Fibroblast of peridontal ligament (primary cell): Measurements from ENCODE around the gene MROH2B.
A peak's percentile ranks its signal among the peaks of the same experiment; 100 is the strongest.
"Not testable (repeated sequence)": the region's sequence is repeated elsewhere in the genome, so short reads cannot be mapped to it uniquely, and the experiment has no call there.

Experiments used
- DNase-seq: peaks from one replicate; pipeline ENCODE4 v3.0.0-alpha.2; 2010; ENCODE audit errors: extremely low read depth

Gene MROH2B

DNA sequence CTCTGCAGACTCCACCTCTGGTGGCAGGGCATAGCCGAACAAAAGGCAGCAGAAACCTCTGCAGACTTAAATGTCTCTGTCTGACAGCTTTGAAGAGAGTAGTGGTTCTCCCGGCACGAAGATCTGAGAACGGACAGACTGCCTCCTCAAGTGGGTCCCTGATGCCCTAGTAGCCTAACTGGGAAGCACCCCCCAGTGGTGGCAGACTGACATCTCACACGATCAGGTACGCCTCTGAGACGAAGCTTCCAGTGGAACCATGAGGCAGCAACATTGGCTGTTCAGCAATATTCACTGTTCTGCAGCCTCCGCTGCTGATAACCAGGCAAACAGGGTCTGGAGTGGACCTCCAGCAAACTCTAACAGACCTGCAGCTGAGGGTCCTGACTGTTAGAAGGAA, 48.5 kb downstream of the MROH2B start:
- DNase-seq: not testable (repeated sequence)

DNA sequence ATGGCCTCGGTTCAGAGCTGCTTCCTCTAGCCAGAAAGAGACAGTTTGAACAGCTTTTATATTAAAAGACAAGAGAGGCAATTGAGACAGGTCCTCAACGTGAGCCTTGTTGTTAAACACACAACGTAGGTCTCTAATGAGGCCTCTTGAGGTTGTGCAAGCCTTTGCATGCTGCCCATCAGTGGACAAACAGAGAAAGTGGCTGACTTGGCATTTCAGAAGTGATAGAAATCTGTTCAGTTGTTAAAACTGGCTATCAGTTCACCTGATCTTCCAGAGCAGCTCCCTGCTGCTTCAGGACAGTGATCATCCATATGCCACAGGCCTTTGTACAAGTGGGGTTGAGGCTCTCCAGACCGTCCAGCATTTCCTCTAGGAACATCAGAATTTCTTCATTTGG, 58.8 kb downstream of the MROH2B start:
- no peak for DNase-seq

- DNase-seq: no peak
These were observed 60.6 kb downstream of the MROH2B start for GRCh38 chr5:41010572-41010971.

DNA sequence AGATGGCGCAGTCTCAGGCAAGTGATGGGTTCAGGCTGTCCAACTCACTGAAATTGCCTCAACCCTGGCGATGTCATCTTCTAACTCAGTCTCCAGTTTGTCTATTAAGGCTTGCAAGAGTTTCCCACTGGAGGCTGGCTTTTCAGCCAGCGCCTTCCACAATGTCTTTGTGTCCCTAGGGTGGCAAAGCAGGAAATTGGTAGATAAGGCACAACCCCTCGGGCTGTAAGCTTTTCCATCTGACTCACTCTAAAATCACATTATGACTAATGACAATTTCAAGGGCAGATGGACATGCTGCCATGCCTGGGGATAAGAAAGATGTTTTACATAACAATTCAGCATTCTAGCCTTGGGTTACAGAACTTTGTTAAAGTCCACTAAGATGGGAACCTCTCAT, 61.9 kb downstream of the MROH2B start:
- DNase-seq: peak; percentile 42

DNA sequence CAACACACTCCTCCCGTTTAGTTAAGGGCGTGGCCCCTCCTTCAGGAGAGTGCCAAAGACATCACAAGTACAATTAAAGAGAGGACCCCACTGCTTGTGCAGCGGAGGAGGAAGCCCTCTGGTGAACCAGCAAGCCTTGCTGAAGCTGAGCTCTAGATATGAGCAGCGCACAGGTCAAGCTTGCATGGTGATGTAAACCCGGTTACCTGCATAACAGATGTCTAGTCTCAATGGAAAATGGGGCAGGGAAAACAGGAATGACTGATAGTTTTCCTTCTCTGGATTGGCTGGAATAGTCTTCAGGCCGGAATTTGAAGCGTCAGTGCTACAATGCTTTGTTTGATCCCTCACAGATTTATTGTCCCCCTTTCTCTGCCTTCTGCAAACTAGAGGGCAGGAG, 66.2 kb downstream of the MROH2B start:
- DNase-seq: no peak

- DNase-seq: no peak
These were observed 67.3 kb downstream of the MROH2B start for GRCh38 chr5:41003670-41004376.

DNA sequence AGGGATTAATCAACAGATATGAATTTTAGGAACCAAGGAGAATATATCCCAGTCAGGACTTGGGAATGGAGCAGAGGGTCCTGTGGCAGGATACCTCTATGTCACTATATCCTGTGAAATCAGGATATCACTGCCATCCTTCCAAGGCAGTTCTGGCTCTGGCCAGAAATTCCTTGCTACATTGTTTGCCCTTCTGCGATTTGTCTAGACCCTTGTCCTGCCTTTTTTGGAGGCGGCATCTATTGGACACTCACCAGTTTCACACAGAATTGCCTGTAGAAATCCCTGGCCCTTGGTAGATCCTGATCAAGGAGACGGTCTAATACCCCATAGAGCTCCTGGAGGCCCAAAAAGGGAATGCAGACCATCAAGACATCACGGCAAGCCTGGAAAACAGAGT, 71.2 kb downstream of the MROH2B start:
- no peak for DNase-seq

GRCh38 chr5:40999142-40999541, 72.0 kb downstream of the MROH2B start:
- DNase-seq: no peak

DNA sequence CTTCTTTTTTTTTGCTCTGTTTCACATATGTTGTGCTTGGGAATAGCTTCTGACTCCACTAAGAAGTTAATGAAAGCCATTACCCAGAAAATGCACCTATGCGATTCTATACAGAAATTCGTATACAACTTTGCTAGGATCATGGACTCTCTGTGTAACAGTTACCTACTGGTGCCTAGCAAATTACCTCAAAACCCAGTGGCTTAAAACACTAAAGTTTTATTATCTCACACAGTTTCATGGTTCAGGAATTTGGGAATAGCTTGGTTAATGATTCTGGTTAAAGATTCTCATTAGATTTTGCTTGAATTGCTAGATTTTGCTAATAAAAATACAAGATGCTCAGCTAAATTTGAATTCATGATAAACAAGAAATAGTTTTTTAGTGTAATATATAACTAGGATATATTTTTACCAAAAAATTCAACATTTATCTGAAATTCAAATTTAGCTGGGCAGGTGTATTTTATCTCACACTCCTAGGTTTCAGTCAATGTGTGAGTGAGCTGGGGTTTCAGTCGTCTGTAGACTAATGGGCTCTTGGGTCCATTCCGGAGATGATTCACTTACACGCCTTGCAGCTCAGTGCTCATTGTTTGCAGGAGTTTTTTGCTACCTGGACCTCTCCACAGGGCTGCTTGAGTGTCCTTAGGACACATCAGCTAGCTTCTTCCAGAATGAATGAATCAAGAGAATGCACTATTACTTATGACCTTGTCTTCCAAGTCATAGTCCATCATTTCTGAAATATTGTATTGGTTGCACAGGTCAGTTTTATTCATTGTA, 75.1 kb downstream of the MROH2B start:
- DNase-seq: no peak

GRCh38 chr5:40991981-40992559, 79.1 kb downstream of the MROH2B start:
- DNase-seq: no peak

DNA sequence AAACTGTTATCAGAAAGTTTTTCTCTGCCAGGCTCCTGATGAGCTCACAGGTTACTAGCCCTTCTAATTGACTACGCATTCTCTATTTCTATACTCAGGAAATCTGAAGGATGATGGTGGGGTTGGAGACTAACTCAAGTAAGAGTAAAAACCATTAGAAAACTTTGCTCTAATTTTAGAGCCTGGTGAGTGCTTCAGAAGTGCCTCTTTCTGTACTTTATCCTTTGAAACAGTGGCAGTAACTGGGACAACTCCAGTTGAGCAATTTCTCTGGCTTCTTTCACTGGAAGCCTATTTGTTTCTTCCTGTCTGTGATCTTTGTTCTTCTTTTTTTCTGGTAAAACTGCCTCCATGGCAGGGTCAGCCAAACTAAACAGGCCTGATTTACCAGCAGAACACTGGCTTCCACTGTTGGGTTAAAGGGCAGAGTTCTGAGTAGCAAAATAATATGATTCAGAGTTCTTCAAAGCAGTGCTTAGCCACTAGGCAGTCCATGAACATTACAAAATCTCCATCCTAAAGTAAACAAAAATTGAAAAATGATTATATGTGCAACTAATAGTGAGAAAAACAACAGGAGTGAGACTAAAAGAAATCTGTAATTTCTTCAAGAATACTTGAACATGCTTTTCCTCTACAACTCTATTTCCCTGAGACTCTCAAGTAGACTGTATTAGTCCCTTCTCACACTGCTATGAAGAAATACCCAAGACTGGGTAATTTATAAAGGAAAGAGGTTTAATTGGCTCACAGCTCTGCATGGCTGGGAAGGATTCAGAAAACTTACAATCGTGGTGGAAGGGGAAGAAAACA, 79.8 kb downstream of the MROH2B start:
- DNase-seq: peak; percentile 83

DNA sequence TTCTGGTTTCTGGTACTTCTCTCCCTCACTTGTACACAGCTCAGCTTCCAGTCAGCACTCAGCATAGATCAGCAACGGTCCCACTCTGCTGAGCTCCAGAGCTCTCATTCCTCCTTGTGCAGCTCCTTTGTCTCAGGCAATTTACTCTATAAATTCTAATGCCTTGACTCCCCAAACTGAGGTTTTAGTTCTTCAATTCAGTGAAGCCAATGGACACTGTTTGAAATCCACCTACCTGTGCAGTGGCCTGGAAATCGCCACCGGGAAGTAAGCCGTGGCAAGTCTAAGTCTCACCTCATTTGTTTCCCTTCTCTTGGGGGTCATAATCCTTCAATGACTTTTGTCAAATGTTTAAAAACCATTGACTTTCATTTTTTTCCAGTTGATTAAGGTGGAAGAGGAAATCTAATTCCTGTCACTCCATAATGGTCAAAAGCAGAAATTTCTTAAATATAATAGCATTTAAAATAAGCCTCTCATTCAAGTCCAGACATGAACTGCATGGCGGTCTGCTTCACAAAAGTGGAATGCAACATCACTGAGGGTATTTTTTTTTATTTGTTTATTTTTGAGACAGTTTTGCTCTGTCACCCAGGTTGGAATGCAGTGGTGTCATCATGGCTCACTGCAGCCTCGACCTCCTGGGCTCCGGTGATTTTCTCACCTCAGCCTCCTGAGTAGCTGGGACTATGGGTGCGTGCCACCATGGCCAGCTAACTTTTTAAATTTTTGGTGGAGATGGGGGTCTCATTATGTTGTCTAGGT, 82.2 kb downstream of the MROH2B start:
- DNase-seq: no peak

GRCh38 chr5:40987349-40987748, 83.8 kb downstream of the MROH2B start:
- DNase-seq: no peak

DNA sequence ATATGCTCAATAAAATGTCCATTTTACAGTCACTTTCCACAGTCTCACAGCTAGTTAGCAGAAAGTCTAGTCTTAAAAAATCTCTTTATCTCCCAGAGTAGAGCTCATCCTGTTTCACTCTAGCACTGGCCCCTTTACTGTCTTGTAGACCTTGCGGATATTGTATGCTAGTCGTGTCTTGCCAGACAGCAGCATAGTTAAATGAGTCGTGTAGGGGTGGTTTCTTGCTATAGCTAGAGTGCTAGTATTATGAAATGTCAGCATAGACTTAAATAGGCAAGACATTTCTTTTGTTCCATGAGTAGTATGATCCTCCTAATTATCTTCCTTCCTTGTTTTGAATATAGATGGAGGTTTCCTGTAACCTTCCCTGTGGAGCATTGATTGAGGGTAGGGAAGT, 84.5 kb downstream of the MROH2B start:
- no peak for DNase-seq

- DNase-seq: no peak
These were observed 85.6 kb downstream of the MROH2B start for GRCh38 chr5:40985501-40985900.

GRCh38 chr5:40984884-40985283, 86.3 kb downstream of the MROH2B start:
- peak; percentile 81 for DNase-seq

GRCh38 chr5:40983781-40984180, 87.4 kb downstream of the MROH2B start:
- no peak for DNase-seq

- peak; percentile 44 for DNase-seq
These were observed 89.7 kb downstream of the MROH2B start for GRCh38 chr5:40981420-40981819.

DNA sequence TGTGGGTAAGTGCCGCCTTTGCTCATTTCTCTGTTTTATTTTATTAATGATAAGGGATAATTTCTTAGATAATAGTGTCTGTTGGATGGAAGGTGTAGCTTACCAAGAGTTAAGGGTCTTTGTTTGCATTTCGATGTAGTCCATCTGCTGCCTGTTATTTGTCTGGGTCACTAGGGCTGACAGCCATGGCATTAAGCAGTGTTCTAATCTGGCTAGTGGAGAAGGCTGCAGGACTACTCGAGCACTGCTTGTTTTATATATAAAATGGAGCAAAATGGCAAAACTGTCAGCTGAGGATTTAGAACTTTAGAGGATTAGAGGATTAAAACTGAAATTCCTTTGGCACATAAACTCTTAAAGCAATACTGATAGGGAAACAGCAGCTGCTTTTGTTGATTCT, 94.3 kb downstream of the MROH2B start:
- no peak for DNase-seq

DNA sequence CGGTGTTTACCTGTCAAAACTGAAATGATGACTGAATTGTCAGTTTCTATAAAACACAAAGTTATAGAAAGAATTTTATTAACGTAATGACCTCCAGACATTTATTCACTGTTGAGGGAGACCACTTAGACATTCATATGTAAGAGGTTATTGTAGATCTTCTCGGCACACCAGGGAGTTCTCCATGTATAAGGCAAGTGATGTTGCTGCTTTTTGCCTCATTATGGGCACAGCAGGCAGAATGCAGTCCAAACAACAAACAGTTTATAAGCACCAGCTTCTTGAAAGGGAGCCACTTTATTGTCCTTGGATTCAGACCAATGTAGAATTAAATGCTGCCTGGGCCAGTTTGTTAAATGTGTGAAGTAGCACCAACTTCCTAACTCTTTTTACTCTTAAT, 95.1 kb downstream of the MROH2B start:
- no peak for DNase-seq

GRCh38 chr5:40973364-40974004, 97.7 kb downstream of the MROH2B start:
- no peak for DNase-seq
